CD8-positive, alpha-beta memory T cell (primary cell): Measurements from ENCODE around the gene TMEM87A. TPM values are rescaled to one million over a fixed set of nuclear protein-coding genes. Genes with fewer than 3 reads are reported as not detected.
A peak's percentile ranks its signal among the peaks of the same experiment; 100 is the strongest.
"Not testable (repeated sequence)": the region's sequence is repeated elsewhere in the genome, so short reads cannot be mapped to it uniquely, and the experiment has no call there.

Experiments
- CTCF ChIA-PET: fragments of 350-600 bp; sonication (Branson Sonifier 250); formaldehyde crosslinking; loops from one replicate; lab custom pipeline; 2021; ENCODE audit warnings: antibody characterized with exemption; lab: Charles Lee
- POLR2A ChIA-PET: fragments of 350-600 bp; sonication (Branson Sonifier 250); formaldehyde crosslinking; loops from one replicate; lab custom pipeline; 2021; ENCODE audit warnings: antibody characterized with exemption; lab: Charles Lee
- DNase-seq, 5 donors: peaks; one replicate each; pipeline versions ENCODE4 v3.0.0 to v3.0.0-alpha.2; 2020 to 2022; ENCODE audit warnings: mixed read lengths in 1 of 5
- H3K27ac ChIP-seq: one replicate; pipeline ENCODE4 v1.7.0; 2013; ENCODE audit warnings: low read depth, mild to moderate bottlenecking, low read length, moderate library complexity
- H3K27me3 ChIP-seq: 2 replicates; pipeline ENCODE4 v1.7.0; 2013; ENCODE audit warnings: low read length, mild to moderate bottlenecking; ENCODE audit not compliant: insufficient read depth, poor library complexity, severe bottlenecking
- H3K36me3 ChIP-seq: 2 replicates; pipeline ENCODE4 v1.7.0; 2013; ENCODE audit warnings: mild to moderate bottlenecking, low read length, moderate library complexity; ENCODE audit not compliant: insufficient read depth
- H3K4me1 ChIP-seq: 2 replicates; pipeline ENCODE4 v1.7.0; 2013; ENCODE audit warnings: mild to moderate bottlenecking, low read length, moderate library complexity; ENCODE audit not compliant: insufficient read depth
- H3K4me3 ChIP-seq: 2 replicates; pipeline ENCODE4 v1.7.0; 2013; ENCODE audit warnings: mild to moderate bottlenecking, low read length
- H3K9me3 ChIP-seq: 2 replicates; pipeline ENCODE4 v1.7.0; 2013; ENCODE audit warnings: mild to moderate bottlenecking, low read length
- H3K27ac Mint-ChIP-seq, 8 donors: one replicate each; pipeline ENCODE4 v1.8.0; 2020 to 2021; ENCODE audit warnings: mixed read lengths in 8 of 8, mild to moderate bottlenecking in 6 of 8, inconsistent platforms in 3 of 8, moderate library complexity in 3 of 8
- H3K27me3 Mint-ChIP-seq, 2 donors: one replicate each; pipeline ENCODE4 v1.8.0; 2020 to 2021; ENCODE audit warnings: mixed read lengths in 2 of 2, mild to moderate bottlenecking in 1 of 2, moderate library complexity in 1 of 2
- H3K36me3 Mint-ChIP-seq, 3 donors: one replicate each; pipeline ENCODE4 v1.8.0; 2020 to 2021; ENCODE audit warnings: mixed read lengths in 3 of 3, inconsistent platforms in 1 of 3, mild to moderate bottlenecking in 1 of 3
- H3K4me1 Mint-ChIP-seq, 3 donors: one replicate each; pipeline ENCODE4 v1.8.0; 2020 to 2021; ENCODE audit warnings: mixed read lengths in 3 of 3, inconsistent platforms in 1 of 3, mild to moderate bottlenecking in 1 of 3
- H3K4me3 Mint-ChIP-seq, 7 donors: one replicate each; pipeline ENCODE4 v1.8.0; 2020 to 2021; ENCODE audit warnings: mixed read lengths in 7 of 7, mild to moderate bottlenecking in 6 of 7, moderate library complexity in 4 of 7, inconsistent platforms in 2 of 7
- H3K9me3 Mint-ChIP-seq, 5 donors: one replicate each; pipeline ENCODE4 v1.8.0; 2020 to 2022; ENCODE audit warnings: mixed read lengths in 5 of 5, mild to moderate bottlenecking in 3 of 5, moderate library complexity in 2 of 5, inconsistent platforms in 1 of 5
- polyA plus RNA-seq: library from polyadenylated mRNA; unstranded; fragments of 300-500 nt; fragmentation: Illumina TruSeq; gene quantifications from one replicate; pipeline ENCODE4 v1.2.3, GENCODE V29; 2021
- total RNA-seq, 2 experiments: library from RNA; stranded (reverse); gene quantifications; one replicate each; pipeline ENCODE4 v1.2.3, GENCODE V29; 2021

Gene TMEM87A
- total and polyA plus RNA-seq, 3 experiments from 2014 or later: 44.6 to 66.3 (median 47.2) TPM

DNA sequence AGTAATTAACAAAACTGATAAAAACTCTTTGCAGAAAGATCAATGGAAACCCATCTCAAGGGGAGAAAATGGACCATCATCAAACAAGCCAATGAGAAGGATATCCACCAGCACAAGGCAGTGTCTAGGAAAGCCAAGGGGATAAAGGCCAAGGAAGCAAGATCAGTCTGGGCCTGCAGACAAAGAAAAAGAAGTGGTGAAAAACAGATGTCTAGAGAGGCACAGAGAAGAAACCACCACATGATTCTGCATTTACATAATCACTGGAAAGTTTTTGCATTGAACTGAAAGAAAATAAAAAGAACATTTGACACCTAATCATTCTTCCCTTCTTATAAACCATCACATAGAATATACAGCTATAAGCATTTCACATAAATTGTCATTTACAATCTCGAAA is 42.1 kb downstream of the TMEM87A start:
- POLR2A ChIA-PET: no interaction called here
- CTCF ChIA-PET: no interaction called here

GRCh38 chr15:42228981-42229380 is 44.3 kb downstream of the TMEM87A start:
- H3K4me1 Mint-ChIP-seq, POLR2A ChIA-PET, H3K27ac ChIP-seq, CTCF ChIA-PET, H3K9me3 Mint-ChIP-seq, H3K9me3 ChIP-seq, H3K27me3 Mint-ChIP-seq, H3K27me3 ChIP-seq, H3K4me3 Mint-ChIP-seq, H3K4me1 ChIP-seq, DNase-seq, H3K4me3 ChIP-seq: not testable (repeated sequence)
- peak overlapping the region in 3 of 8 donors; percentile 7 to 78 (median 74) for H3K27ac Mint-ChIP-seq
- H3K36me3 ChIP-seq: peaks cover 46% of the 10 kb centered on the region
- H3K36me3 Mint-ChIP-seq: peaks cover 5 to 95% (median 26%) of the 10 kb centered on the region in 3 donors

More for the DNA sequence above, 42.1 kb downstream of the TMEM87A start:
- H3K27me3 Mint-ChIP-seq: no peaks in the 10 kb centered on the region
- H3K27me3 ChIP-seq: no peaks in the 10 kb centered on the region
- peaks cover 0 to 92% (median 29%) of the 10 kb centered on the region in 3 donors for H3K36me3 Mint-ChIP-seq
- H3K36me3 ChIP-seq: peaks cover 42% of the 10 kb centered on the region
- H3K4me3 ChIP-seq: no peak overlapping the region
- no peak for DNase-seq
- no peaks in the 10 kb centered on the region for H3K9me3 Mint-ChIP-seq
- no peaks in the 10 kb centered on the region for H3K4me1 ChIP-seq
- no peaks in the 10 kb centered on the region for H3K9me3 ChIP-seq
- peak overlapping the region in 3 of 8 donors; percentile 59 to 66 (median 66) for H3K27ac Mint-ChIP-seq
- peaks cover 0 to 4% (median 1%) of the 10 kb centered on the region in 3 donors for H3K4me1 Mint-ChIP-seq
- no peak overlapping the region for H3K27ac ChIP-seq
- H3K4me3 Mint-ChIP-seq: no peak overlapping the region

DNA sequence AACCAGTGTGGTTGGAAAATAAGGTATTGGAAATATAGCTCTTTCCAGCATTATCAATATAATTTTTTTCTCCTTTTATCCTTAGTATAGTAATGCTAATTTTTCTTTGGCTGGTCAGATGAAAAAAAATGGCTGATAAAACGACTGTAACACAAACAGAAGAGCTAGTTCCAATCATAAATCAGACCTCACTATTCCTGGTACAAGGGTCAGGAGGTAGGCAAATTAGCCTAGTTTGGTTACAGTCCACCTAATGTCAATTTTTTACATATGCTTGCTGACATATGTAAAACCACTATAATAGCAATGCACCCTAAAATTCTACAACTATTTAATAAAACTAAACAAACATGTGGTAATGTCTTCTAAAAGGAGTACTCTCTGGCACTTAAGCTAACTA is 45.2 kb downstream of the TMEM87A start:
- Mint-ChIP-seq H3K9me3 (no peaks in the 10 kb centered on the region), H3K4me3 (no peak overlapping the region), H3K27ac (peak overlapping the region in 1 of 8 donors; percentile 57), H3K27me3 (no peaks in the 10 kb centered on the region), H3K4me1 (peaks cover 0 to 4% (median 1%) of the 10 kb centered on the region in 3 donors), H3K36me3 (peaks cover 5 to 95% (median 24%) of the 10 kb centered on the region in 3 donors)
- no peak for DNase-seq
- Histone ChIP-seq H3K4me1 (no peaks in the 10 kb centered on the region), H3K27ac (no peak overlapping the region), H3K9me3 (no peaks in the 10 kb centered on the region), H3K4me3 (no peak overlapping the region), H3K27me3 (no peaks in the 10 kb centered on the region), H3K36me3 (peaks cover 43% of the 10 kb centered on the region)
- CTCF ChIA-PET: no interaction called here
- POLR2A ChIA-PET: no interaction called here

DNA sequence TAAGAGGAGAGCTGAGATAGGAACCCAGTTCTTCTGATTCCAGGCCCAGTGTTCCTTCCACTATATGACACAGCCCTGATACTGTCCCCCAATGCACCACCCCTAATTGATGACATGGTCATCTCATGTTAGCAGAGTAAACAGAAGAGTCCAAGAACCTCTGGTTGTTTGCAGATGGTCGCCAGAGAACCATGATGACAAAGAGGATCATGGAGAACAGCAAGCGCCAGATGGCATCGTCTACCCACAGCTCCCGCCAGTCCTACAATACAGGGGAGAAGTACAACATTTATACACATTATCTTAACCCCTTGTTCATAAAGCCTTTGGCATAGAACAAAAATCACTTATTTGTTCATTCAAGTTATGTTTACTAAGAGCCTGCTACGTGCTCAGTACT is 46.6 kb downstream of the TMEM87A start:
- peaks cover 0 to 3% (median 1%) of the 10 kb centered on the region in 3 donors for H3K4me1 Mint-ChIP-seq
- peaks cover 5 to 92% (median 21%) of the 10 kb centered on the region in 3 donors for H3K36me3 Mint-ChIP-seq
- POLR2A ChIA-PET: no interaction called here
- no peaks in the 10 kb centered on the region for H3K9me3 Mint-ChIP-seq
- no peak overlapping the region for H3K4me3 Mint-ChIP-seq
- Histone ChIP-seq H3K27ac (no peak overlapping the region), H3K4me1 (no peaks in the 10 kb centered on the region), H3K9me3 (no peaks in the 10 kb centered on the region), H3K36me3 (peaks cover 38% of the 10 kb centered on the region), H3K4me3 (no peak overlapping the region), H3K27me3 (no peaks in the 10 kb centered on the region)
- CTCF ChIA-PET: no interaction called here
- H3K27ac Mint-ChIP-seq: peak overlapping the region in 2 of 8 donors; percentile 12 to 35
- DNase-seq: no peak
- H3K27me3 Mint-ChIP-seq: no peaks in the 10 kb centered on the region

DNA sequence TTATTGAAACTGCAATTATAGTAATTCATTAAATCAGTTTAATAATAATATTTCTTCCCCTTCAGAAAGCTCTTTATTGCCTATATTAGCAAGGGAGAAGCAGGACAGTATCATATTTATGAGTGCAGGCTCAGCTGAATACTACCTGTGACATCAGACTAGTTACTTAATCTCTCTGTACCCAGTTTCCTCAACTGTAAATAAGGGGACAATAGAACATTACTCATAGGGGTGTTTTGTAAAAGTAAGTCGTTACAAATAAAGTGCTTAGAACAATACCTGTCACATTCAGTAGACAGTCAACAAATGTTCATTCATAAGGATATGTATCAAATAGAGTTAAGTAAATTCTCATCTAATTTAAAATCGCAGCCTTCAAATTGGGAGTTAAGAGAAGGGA is 53.0 kb downstream of the TMEM87A start:
- no peaks in the 10 kb centered on the region for H3K4me1 Mint-ChIP-seq
- Histone ChIP-seq H3K4me1 (no peaks in the 10 kb centered on the region), H3K9me3 (no peaks in the 10 kb centered on the region), H3K27ac (no peak overlapping the region), H3K27me3 (no peaks in the 10 kb centered on the region), H3K36me3 (peaks cover 33% of the 10 kb centered on the region), H3K4me3 (no peak overlapping the region)
- no peak overlapping the region for H3K4me3 Mint-ChIP-seq
- H3K27me3 Mint-ChIP-seq: no peaks in the 10 kb centered on the region
- ChIA-PET POLR2A (no interaction called here), CTCF (no interaction called here)
- peaks cover 5 to 78% (median 20%) of the 10 kb centered on the region in 3 donors for H3K36me3 Mint-ChIP-seq
- H3K27ac Mint-ChIP-seq: no peak overlapping the region
- no peak for DNase-seq
- H3K9me3 Mint-ChIP-seq: no peaks in the 10 kb centered on the region

- no peaks in the 10 kb centered on the region for H3K9me3 Mint-ChIP-seq
- H3K9me3 ChIP-seq: no peaks in the 10 kb centered on the region
- H3K27ac ChIP-seq: no peak overlapping the region
- H3K27me3 Mint-ChIP-seq: no peaks in the 10 kb centered on the region
- peaks cover 29% of the 10 kb centered on the region for H3K36me3 ChIP-seq
- H3K36me3 Mint-ChIP-seq: peaks cover 0 to 75% (median 21%) of the 10 kb centered on the region in 3 donors
- H3K27me3 ChIP-seq: no peaks in the 10 kb centered on the region
- peak overlapping the region in 1 of 8 donors; percentile 32 for H3K27ac Mint-ChIP-seq
- peaks cover 0 to 3% (median 0%) of the 10 kb centered on the region in 3 donors for H3K4me1 Mint-ChIP-seq
- CTCF ChIA-PET: no interaction called here
- POLR2A ChIA-PET: interaction anchor here (0.6 kb wide), 1 partner anchor 278 kb away, joined by 3 read pairs; no protein-coding TSS in a partner anchor
- no peak overlapping the region for H3K4me3 Mint-ChIP-seq
- no peak for DNase-seq
- H3K4me1 ChIP-seq: no peaks in the 10 kb centered on the region
- H3K4me3 ChIP-seq: no peak overlapping the region
Measured at GRCh38 chr15:42218953-42219592, 54.2 kb downstream of the TMEM87A start.

DNA sequence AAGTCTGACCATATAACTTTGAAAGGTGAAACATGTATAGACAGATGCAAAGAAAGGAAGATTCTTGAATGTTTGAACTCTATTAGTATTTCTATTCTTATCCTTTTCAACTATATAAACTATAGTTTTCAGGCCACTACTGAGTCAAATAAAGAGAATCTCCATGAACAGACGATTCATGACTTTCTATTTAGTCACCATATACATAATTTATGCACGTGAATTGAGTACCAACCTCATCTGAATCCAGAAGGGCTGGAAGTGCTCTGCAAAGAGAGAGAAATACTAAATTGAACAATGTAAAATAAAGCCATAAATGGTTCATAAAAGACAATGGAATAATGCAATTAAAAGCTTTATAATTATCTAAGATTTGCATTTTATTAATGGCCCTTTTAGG is 55.7 kb downstream of the TMEM87A start:
- H3K9me3 ChIP-seq: no peaks in the 10 kb centered on the region
- no peaks in the 10 kb centered on the region for H3K4me1 ChIP-seq
- H3K36me3 Mint-ChIP-seq: peaks cover 0 to 73% (median 22%) of the 10 kb centered on the region in 3 donors
- H3K9me3 Mint-ChIP-seq: no peaks in the 10 kb centered on the region
- DNase-seq: no peak
- H3K4me3 ChIP-seq: no peak overlapping the region
- H3K27ac Mint-ChIP-seq: peak overlapping the region in 1 of 8 donors; percentile 54
- H3K36me3 ChIP-seq: peaks cover 22% of the 10 kb centered on the region
- CTCF ChIA-PET: no interaction called here
- no peak overlapping the region for H3K4me3 Mint-ChIP-seq
- no peaks in the 10 kb centered on the region for H3K27me3 ChIP-seq
- POLR2A ChIA-PET: interaction anchor here (0.6 to 0.7 kb wide), 2 partner anchors 9 to 201 kb away, joined by 3 to 6 read pairs; partner anchors contain the start of gene VPS39
- no peak overlapping the region for H3K27ac ChIP-seq
- H3K27me3 Mint-ChIP-seq: no peaks in the 10 kb centered on the region
- peaks cover 0 to 3% (median 0%) of the 10 kb centered on the region in 3 donors for H3K4me1 Mint-ChIP-seq

DNA sequence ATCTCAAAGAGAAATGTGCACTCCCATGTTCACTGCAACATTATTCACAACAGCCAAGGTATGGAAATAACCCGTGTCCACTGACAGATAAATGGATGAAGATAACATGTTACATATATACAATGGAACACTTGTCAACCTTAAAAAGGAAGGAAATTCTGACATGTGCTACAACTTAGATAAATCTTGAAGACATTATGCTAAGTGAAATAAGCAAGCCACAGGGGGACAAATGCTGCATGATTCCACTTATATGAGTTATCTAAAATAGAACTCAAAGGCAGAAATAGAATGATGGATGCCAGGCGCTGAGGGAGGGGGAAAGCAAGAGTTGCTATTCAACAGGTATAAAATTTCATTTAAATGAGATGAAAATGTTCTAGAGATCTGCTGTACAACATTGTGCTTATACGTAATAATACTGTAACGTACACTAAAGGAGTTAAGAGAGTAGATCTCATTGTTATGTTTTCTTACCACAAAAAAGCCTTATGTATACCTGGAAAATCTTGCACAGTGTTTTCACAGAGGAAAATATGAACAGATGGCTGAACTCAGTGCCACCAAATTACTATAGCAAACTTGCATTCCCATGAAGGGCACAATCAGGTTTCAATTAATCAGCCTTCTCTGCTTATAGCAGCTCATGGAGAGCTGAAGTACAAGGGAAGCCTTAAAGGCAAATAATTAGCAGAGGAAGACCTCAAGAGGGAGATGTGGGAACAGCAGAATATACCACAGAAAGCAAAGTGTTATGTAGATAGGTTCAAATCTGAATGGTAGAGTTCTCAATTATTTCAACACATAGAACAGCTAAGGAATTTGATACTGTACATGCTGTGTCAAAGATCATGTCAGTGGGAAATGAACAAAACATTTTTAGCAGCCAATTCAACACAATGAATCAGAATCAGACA is 57.1 kb downstream of the TMEM87A start:
- no peaks in the 10 kb centered on the region for H3K4me1 ChIP-seq
- H3K27ac ChIP-seq: no peak overlapping the region
- H3K27ac Mint-ChIP-seq: peak overlapping the region in 4 of 8 donors; percentile 21 to 74 (median 34)
- ChIA-PET POLR2A (no interaction called here), CTCF (no interaction called here)
- H3K4me3 ChIP-seq: no peak overlapping the region
- no peaks in the 10 kb centered on the region for H3K27me3 ChIP-seq
- peaks cover 0 to 3% (median 0%) of the 10 kb centered on the region in 3 donors for H3K4me1 Mint-ChIP-seq
- H3K9me3 ChIP-seq: no peaks in the 10 kb centered on the region
- no peaks in the 10 kb centered on the region for H3K9me3 Mint-ChIP-seq
- no peak for DNase-seq
- peaks cover 0 to 81% (median 33%) of the 10 kb centered on the region in 3 donors for H3K36me3 Mint-ChIP-seq
- no peak overlapping the region for H3K4me3 Mint-ChIP-seq
- peaks cover 28% of the 10 kb centered on the region for H3K36me3 ChIP-seq
- no peaks in the 10 kb centered on the region for H3K27me3 Mint-ChIP-seq
